Superior temporal gyrus (tissue), 1 donor: ENCODE measurements around the gene TRAF4.
"Not testable (repeated sequence)": the region's sequence is repeated elsewhere in the genome, so short reads cannot be mapped to it uniquely, and the experiment has no call there.

ENCODE experiments used
- DNase-seq: peaks from one replicate; pipeline ENCODE4 v3.0.0-alpha.2; 2016; ENCODE audit errors: extremely low spot score

Gene TRAF4

DNA sequence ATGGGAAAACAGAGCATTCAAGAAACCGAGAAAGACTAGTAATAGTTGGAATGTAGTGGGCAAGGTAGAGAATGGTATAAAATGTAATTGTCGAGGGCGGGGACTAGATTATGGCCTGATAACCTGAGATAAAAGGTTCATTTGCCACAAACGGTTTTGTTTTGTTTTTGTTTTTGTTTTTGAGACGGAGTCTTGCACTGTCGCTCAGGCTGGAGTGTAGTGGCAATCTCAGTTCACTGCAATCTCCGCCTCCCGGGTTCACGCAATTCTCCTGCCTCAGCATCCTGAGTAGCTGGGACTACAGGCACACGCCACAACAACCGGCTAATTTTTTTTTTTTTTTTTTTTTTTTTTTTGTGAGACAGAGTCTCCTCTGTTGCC, 13.9 kb upstream of the TRAF4 start:
- DNase-seq = no peak

GRCh38 chr17:28733346-28733745, 10.5 kb upstream of the TRAF4 start:
- DNase-seq = no peak

GRCh38 chr17:28734712-28735241, 9.0 kb upstream of the TRAF4 start:
- DNase-seq = no peak

GRCh38 chr17:28735242-28735722, 8.5 kb upstream of the TRAF4 start:
- DNase-seq = no peak

DNA sequence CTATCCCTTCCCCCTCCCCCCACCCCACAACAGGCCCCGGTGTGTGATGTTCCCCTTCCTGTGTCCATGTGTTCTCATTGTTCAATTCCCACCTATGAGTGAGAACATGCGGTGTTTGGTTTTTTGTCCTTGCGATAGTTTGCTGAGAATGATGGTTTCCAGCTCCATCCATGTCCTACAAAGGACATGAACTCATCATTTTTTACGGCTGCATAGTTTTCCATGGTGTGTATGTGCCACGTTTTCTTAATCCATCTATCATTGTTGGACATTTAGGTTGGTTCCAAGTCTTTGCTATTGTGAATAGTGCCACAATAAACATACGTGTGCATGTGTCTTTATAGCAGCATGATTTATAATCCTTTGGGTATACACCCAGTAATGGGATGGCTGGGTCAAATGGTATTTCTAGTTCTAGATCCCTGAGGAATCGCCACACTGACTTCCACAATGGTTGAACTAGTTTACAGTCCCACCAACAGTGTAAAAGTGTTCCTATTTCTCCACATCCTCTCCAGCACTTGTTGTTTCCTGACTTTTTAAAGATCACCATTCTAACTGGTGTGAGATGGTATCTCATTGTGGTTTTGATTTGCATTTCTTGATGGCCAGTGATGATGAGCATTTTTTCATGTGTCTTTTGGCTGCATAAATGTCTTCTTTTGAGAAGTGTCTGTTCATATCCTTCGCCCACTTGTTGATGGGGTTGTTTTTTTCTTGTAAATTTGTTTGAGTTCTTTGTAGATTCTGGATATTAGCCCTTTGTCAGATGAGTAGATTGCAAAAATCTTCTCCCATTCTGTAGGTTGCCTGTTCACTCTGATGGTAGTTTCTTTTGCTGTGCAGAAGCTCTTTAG, 7.7 kb upstream of the TRAF4 start:
- not testable (repeated sequence) for DNase-seq

- DNase-seq = no peak
These were observed 6.5 kb upstream of the TRAF4 start for GRCh38 chr17:28737316-28737715.

GRCh38 chr17:28737770-28738679, 5.8 kb upstream of the TRAF4 start:
- no peak for DNase-seq

DNA sequence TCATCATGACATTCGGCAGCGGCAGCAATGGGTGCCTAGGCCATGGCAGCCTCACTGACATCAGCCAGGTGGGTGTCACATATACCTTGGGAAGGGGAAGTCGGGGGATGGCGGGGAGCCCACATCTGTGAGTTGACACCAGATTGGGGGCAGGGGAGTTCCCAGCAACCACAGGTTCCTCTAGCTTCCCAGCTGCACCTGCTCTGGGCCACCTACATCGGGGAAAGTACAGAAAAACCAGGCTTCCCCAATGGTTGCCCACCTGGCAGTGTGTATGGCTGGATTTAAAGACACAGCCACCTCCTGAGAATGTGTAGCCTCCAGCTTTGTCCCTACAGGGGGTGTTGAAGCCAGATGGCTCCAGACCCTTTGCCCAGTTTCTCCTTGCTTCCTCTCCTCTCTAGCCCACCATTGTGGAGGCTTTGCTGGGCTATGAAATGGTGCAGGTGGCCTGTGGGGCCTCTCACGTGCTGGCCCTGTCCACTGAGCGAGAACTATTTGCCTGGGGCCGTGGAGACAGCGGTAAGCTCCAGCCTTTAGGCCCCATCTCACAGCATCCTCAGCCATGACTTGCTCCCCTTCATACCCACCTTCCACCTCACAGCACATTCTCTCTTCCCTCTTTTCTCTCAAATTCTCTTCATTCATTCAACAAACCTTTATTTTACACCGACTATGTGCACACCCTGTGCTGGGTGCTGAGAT, 5.0 kb upstream of the TRAF4 start:
- DNase-seq = no peak

DNA sequence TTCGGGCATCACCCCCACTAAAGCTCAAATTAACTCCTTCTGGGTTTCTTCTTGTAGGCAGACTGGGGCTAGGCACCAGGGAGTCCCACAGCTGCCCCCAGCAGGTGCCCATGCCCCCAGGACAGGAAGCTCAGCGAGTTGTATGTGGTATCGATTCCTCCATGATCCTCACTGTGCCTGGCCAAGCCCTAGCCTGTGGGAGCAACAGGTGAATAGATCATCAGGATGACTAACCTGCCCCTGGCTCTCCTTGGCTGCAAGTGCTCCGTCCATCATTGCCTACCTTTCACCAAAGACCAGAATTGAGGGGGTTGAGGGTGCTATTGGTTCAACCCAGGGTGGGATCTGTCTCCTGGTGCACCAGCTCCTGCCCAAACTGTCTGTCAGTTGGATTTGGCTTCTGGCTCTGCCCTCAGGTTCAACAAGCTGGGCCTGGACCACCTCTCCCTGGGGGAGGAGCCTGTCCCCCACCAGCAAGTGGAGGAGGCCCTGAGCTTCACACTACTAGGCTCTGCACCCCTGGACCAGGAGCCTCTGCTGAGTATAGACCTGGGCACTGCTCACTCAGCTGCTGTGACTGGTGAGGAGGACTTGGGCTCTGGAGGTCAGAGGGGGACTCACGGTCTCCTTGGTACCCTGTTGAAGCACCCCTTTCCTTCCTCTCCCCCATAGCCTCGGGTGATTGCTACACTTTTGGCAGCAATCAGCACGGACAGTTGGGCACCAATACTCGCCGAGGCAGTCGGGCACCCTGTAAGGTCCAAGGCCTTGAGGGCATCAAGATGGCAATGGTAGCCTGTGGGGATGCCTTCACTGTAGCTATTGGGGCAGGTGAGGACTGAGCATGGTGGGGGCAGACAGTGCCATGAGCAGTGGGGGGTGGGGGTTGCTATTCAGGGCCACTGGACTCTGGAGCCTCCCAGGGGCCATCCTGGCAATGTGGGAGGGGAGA, 3.1 kb upstream of the TRAF4 start:
- DNase-seq = no peak

DNA sequence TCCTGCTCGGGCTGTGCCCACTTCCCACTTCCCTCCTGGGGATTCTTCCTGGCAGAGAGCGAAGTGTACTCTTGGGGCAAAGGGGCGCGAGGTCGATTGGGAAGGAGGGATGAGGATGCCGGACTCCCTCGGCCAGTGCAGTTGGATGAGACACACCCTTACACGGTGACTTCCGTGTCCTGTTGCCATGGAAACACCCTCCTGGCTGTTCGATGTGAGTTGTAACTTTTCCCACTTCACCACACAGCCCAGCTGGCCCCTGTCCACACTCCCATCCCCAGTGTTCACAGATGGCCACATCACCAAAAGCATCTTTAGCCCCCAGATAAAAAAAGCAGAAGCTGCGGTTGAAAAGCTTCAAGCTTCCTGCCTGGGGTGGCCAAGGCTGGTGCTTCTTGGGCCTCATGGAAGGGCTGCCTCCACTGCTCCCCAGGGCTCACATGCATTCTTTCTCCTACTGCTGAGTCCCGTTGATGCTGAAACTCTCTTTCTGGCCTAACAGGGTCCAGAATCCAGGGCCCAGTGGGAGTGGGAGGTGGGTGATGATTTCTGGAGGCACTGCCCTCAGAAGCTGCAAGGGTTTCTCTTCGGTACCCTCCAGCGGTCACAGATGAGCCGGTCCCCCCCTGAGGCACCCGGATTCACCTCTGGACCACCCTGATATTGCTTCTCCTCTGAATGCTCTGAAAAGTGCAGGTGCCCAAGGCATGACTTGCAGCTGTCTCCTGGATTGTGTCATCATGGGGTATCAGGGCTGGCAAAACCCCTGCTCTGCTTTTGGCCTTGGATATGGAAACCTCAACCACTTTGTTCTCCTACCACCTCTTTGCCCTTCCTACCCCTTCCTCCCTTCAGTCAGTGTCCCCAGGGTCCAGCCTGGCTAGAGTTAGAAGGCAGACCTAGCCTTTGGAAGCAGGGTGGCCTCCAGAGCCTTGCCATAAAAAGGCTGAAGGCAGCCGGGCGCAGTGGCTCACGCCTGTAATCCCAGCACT, 2.2 kb upstream of the TRAF4 start:
- peak; percentile 16 for DNase-seq

GRCh38 chr17:28744104-28744971, 527 bp downstream of the TRAF4 start:
- no peak for DNase-seq

DNA sequence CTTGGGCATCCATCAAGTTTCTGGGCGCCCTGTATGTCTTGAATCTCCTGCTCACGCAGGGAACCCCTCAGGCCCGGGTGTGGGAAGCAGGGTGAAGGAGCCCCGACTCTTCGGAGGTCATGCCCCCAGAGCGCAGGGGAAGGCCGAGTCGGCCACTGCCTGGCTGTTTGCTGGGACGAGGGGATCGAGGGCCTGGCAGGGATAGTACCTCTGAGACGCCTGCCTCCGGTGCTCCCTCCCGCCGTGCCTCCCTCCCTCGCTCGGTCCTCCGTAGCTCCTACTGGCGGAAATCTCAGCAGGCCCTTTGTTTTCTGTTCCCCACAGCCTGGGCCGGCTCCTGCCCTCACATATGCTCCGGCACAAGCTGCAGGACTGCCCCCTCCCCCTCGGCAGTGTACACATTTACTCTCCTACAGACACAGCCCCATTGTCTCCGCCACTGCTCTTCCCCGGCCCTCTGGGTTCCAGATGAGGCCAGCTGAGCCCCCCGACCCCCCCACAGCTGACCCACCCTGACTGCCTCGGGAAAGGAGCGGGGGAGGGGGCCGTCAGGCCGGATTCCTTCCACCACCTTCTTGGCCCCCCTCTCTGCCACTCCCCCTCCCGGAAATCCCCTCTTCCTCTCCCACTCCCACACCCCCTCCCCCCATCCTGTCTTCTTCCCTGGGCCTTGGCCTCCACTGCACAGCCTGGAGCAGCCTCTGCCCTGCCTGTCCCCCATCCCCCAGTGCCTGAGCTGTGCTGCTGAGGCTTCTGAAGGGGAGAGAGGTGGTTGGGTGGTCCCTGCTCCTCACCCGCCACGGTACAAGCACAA, 1.4 kb downstream of the TRAF4 start:
- peak; percentile 91 for DNase-seq

GRCh38 chr17:28745786-28746411, 2.1 kb downstream of the TRAF4 start:
- DNase-seq = no peak

- peak; percentile 69 for DNase-seq
These were observed 2.8 kb downstream of the TRAF4 start for GRCh38 chr17:28746611-28747050.

GRCh38 chr17:28747051-28747691, 3.4 kb downstream of the TRAF4 start:
- peak; percentile 76 for DNase-seq
